ENCODE measurements around the gene ANKRD17.
A peak's percentile ranks its signal among the peaks of the same experiment; 100 is the strongest.
"Not testable (repeated sequence)": the region's sequence is repeated elsewhere in the genome, so short reads cannot be mapped to it uniquely, and the experiment has no call there.

Gene ANKRD17

GRCh38 chr4:73257651-73258435, 755 bp downstream of the ANKRD17 start:
- H3K9me3 Mint-ChIP-seq: no peaks in the 10 kb centered on the region
- H3K36me3 Mint-ChIP-seq (ENCODE audit: low read depth): peaks cover 38% of the 10 kb centered on the region
- H3K4me1 Mint-ChIP-seq (ENCODE audit: low read depth): peaks cover 76% of the 10 kb centered on the region
- no peaks in the 10 kb centered on the region for H3K27me3 Mint-ChIP-seq
- H3K27ac Mint-ChIP-seq: peak overlapping the region; percentile 99
- peak overlapping the region; percentile 98 for H3K4me3 Mint-ChIP-seq

GRCh38 chr4:73257234-73257633, 1.4 kb downstream of the ANKRD17 start:
- peak overlapping the region; percentile 98 for H3K4me3 Mint-ChIP-seq
- H3K36me3 Mint-ChIP-seq (ENCODE audit: low read depth): peaks cover 44% of the 10 kb centered on the region
- no peaks in the 10 kb centered on the region for H3K27me3 Mint-ChIP-seq
- H3K4me1 Mint-ChIP-seq (ENCODE audit: low read depth): peaks cover 79% of the 10 kb centered on the region
- no peaks in the 10 kb centered on the region for H3K9me3 Mint-ChIP-seq
- peak overlapping the region; percentile 99 for H3K27ac Mint-ChIP-seq

GRCh38 chr4:73255847-73256246, 2.8 kb downstream of the ANKRD17 start:
- peaks cover 50% of the 10 kb centered on the region for H3K36me3 Mint-ChIP-seq (ENCODE audit: low read depth)

GRCh38 chr4:73252001-73252400, 6.6 kb downstream of the ANKRD17 start:
- no peaks in the 10 kb centered on the region for H3K27me3 Mint-ChIP-seq
- H3K9me3 Mint-ChIP-seq: no peaks in the 10 kb centered on the region
- peaks cover 69% of the 10 kb centered on the region for H3K36me3 Mint-ChIP-seq (ENCODE audit: low read depth)
- peaks cover 78% of the 10 kb centered on the region for H3K4me1 Mint-ChIP-seq (ENCODE audit: low read depth)
- no peak overlapping the region for H3K4me3 Mint-ChIP-seq
- H3K27ac Mint-ChIP-seq: peak overlapping the region; percentile 1

More at GRCh38 chr4:73255847-73256246, 2.8 kb downstream of the ANKRD17 start:
- H3K4me1 Mint-ChIP-seq (ENCODE audit: low read depth): peaks cover 79% of the 10 kb centered on the region
- H3K9me3 Mint-ChIP-seq, H3K27ac Mint-ChIP-seq, H3K27me3 Mint-ChIP-seq: not testable (repeated sequence)
- peak overlapping the region; percentile 98 for H3K4me3 Mint-ChIP-seq

GRCh38 chr4:73251384-73251783, 7.2 kb downstream of the ANKRD17 start:
- Mint-ChIP-seq H3K9me3 (no peaks in the 10 kb centered on the region), H3K4me1 (ENCODE audit: low read depth) (peaks cover 76% of the 10 kb centered on the region), H3K27ac (no peak overlapping the region), H3K36me3 (ENCODE audit: low read depth) (peaks cover 67% of the 10 kb centered on the region), H3K27me3 (no peaks in the 10 kb centered on the region), H3K4me3 (no peak overlapping the region)

- Mint-ChIP-seq H3K36me3 (ENCODE audit: low read depth) (peaks cover 65% of the 10 kb centered on the region), H3K4me1 (ENCODE audit: low read depth) (peaks cover 76% of the 10 kb centered on the region), H3K27me3 (no peaks in the 10 kb centered on the region), H3K9me3 (no peaks in the 10 kb centered on the region), H3K4me3 (no peak overlapping the region), H3K27ac (no peak overlapping the region)
Measured at GRCh38 chr4:73250642-73251041, 8.0 kb downstream of the ANKRD17 start.

- no peaks in the 10 kb centered on the region for H3K9me3 Mint-ChIP-seq
- no peak overlapping the region for H3K4me3 Mint-ChIP-seq
- no peak overlapping the region for H3K27ac Mint-ChIP-seq
- H3K4me1 Mint-ChIP-seq (ENCODE audit: low read depth): peaks cover 76% of the 10 kb centered on the region
- peaks cover 64% of the 10 kb centered on the region for H3K36me3 Mint-ChIP-seq (ENCODE audit: low read depth)
- no peaks in the 10 kb centered on the region for H3K27me3 Mint-ChIP-seq
Measured at GRCh38 chr4:73248821-73249220, 9.8 kb downstream of the ANKRD17 start.

GRCh38 chr4:73248416-73248815, 10.2 kb downstream of the ANKRD17 start:
- Mint-ChIP-seq H3K27ac (no peak overlapping the region), H3K9me3 (no peaks in the 10 kb centered on the region), H3K4me1 (ENCODE audit: low read depth) (peaks cover 77% of the 10 kb centered on the region), H3K36me3 (ENCODE audit: low read depth) (peaks cover 61% of the 10 kb centered on the region), H3K4me3 (no peak overlapping the region), H3K27me3 (no peaks in the 10 kb centered on the region)

GRCh38 chr4:73247100-73247499, 11.5 kb downstream of the ANKRD17 start:
- Mint-ChIP-seq H3K27ac (no peak overlapping the region), H3K36me3 (ENCODE audit: low read depth) (peaks cover 59% of the 10 kb centered on the region), H3K9me3 (no peaks in the 10 kb centered on the region), H3K4me1 (ENCODE audit: low read depth) (peaks cover 73% of the 10 kb centered on the region), H3K27me3 (no peaks in the 10 kb centered on the region), H3K4me3 (no peak overlapping the region)

GRCh38 chr4:73245955-73246354, 12.6 kb downstream of the ANKRD17 start:
- peak overlapping the region; percentile 4 for H3K27ac Mint-ChIP-seq
- H3K9me3 Mint-ChIP-seq: no peaks in the 10 kb centered on the region
- no peaks in the 10 kb centered on the region for H3K27me3 Mint-ChIP-seq
- H3K4me1 Mint-ChIP-seq (ENCODE audit: low read depth): peaks cover 68% of the 10 kb centered on the region
- H3K4me3 Mint-ChIP-seq: no peak overlapping the region
- H3K36me3 Mint-ChIP-seq (ENCODE audit: low read depth): peaks cover 54% of the 10 kb centered on the region

GRCh38 chr4:73244945-73245601, 13.5 kb downstream of the ANKRD17 start:
- peaks cover 64% of the 10 kb centered on the region for H3K4me1 Mint-ChIP-seq (ENCODE audit: low read depth)
- no peaks in the 10 kb centered on the region for H3K9me3 Mint-ChIP-seq
- H3K27ac Mint-ChIP-seq: peak overlapping the region; percentile 0
- H3K4me3 Mint-ChIP-seq: no peak overlapping the region
- no peaks in the 10 kb centered on the region for H3K27me3 Mint-ChIP-seq
- H3K36me3 Mint-ChIP-seq (ENCODE audit: low read depth): peaks cover 49% of the 10 kb centered on the region

- Mint-ChIP-seq H3K27me3 (no peaks in the 10 kb centered on the region), H3K36me3 (ENCODE audit: low read depth) (peaks cover 53% of the 10 kb centered on the region), H3K4me1 (ENCODE audit: low read depth) (peaks cover 35% of the 10 kb centered on the region), H3K9me3 (no peaks in the 10 kb centered on the region), H3K27ac (peak overlapping the region; percentile 3), H3K4me3 (no peak overlapping the region)
Measured at GRCh38 chr4:73237044-73237443, 21.6 kb downstream of the ANKRD17 start.

- Mint-ChIP-seq H3K27ac (no peak overlapping the region), H3K9me3 (no peaks in the 10 kb centered on the region), H3K27me3 (no peaks in the 10 kb centered on the region), H3K36me3 (ENCODE audit: low read depth) (peaks cover 62% of the 10 kb centered on the region), H3K4me3 (no peak overlapping the region), H3K4me1 (ENCODE audit: low read depth) (peaks cover 37% of the 10 kb centered on the region)
Measured at GRCh38 chr4:73236151-73236550, 22.4 kb downstream of the ANKRD17 start.

- peaks cover 31% of the 10 kb centered on the region for H3K4me1 Mint-ChIP-seq (ENCODE audit: low read depth)
- no peaks in the 10 kb centered on the region for H3K27me3 Mint-ChIP-seq
- H3K36me3 Mint-ChIP-seq (ENCODE audit: low read depth): peaks cover 74% of the 10 kb centered on the region
- no peak overlapping the region for H3K27ac Mint-ChIP-seq
- H3K9me3 Mint-ChIP-seq: no peaks in the 10 kb centered on the region
- H3K4me3 Mint-ChIP-seq: no peak overlapping the region
Measured at GRCh38 chr4:73234712-73235111, 23.9 kb downstream of the ANKRD17 start.
